Mucosa of rectum (tissue), 2 donors: ENCODE data around the gene SLF2.
A peak's percentile ranks its signal among the peaks of the same experiment; 100 is the strongest.

Experiments used
- H3K27ac ChIP-seq, 2 donors: one replicate each; pipeline ENCODE4 v1.7.0; 2013; ENCODE audit warnings: inconsistent platforms in 2 of 2, low read depth in 2 of 2, low read length in 2 of 2
- H3K27me3 ChIP-seq, 2 donors: one replicate each; pipeline ENCODE4 v1.7.0; 2013; ENCODE audit warnings: low read length in 2 of 2; ENCODE audit not compliant: control insufficient read depth in 2 of 2, insufficient read depth in 2 of 2
- H3K36me3 ChIP-seq, 2 donors: one replicate each; pipeline ENCODE4 v1.7.0; 2013; ENCODE audit warnings: low read length in 2 of 2; ENCODE audit not compliant: control insufficient read depth in 2 of 2, insufficient read depth in 2 of 2
- H3K4me1 ChIP-seq, 2 donors: one replicate each; pipeline ENCODE4 v1.7.0; 2013; ENCODE audit warnings: low read length in 2 of 2, mild to moderate bottlenecking in 1 of 2; ENCODE audit not compliant: control insufficient read depth in 2 of 2, insufficient read depth in 2 of 2
- H3K4me3 ChIP-seq, 2 donors: one replicate each; pipeline ENCODE4 v1.7.0; 2013; ENCODE audit warnings: low read length in 2 of 2
- H3K9ac ChIP-seq, 2 donors: one replicate each; pipeline ENCODE4 v1.7.0; 2013; ENCODE audit warnings: low read length in 2 of 2, low read depth in 1 of 2, mild to moderate bottlenecking in 1 of 2
- H3K9me3 ChIP-seq, 2 donors: one replicate each; pipeline ENCODE4 v1.7.0; 2013; ENCODE audit warnings: low read length in 2 of 2; ENCODE audit not compliant: control insufficient read depth in 2 of 2
- donor health status: healthy.
- donor health status: Normal muscosa, but diverticular disease.

The SLF2 gene

GRCh38 chr10:100899171-100899570, 13.6 kb upstream of the SLF2 start:
- no peaks in the 10 kb centered on the region for H3K9me3 ChIP-seq
- no peak overlapping the region for H3K27ac ChIP-seq
- H3K4me1 ChIP-seq, result peaks cover 13 to 26% of the 10 kb centered on the region in 2 donors
- no peak overlapping the region for H3K4me3 ChIP-seq
- no peak overlapping the region for H3K9ac ChIP-seq
- no peaks in the 10 kb centered on the region for H3K36me3 ChIP-seq
- H3K27me3 ChIP-seq, result no peaks in the 10 kb centered on the region

DNA sequence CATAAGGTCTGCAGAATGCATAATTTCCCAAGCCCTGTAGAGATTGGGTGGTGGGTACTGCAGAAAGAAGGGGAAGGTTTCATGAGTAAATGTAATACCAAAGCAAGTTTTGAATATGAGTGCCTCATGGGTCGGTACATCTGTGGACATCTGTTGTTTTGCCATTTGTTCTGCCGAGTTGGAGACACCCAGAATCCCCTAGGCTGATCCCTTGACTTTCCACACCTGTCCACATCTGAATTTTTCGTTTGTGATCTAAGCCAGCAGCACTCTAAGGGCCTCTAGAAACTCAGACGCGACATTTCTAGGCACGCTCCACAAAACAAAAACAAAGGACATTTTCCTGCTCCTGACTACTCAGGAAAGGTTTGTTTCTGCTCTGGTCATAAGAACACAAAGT, 11.7 kb upstream of the SLF2 start:
- Histone ChIP-seq H3K4me1 (peaks cover 1 to 11% of the 10 kb centered on the region in 2 donors), H3K9me3 (no peaks in the 10 kb centered on the region), H3K9ac (no peak overlapping the region), H3K4me3 (no peak overlapping the region), H3K36me3 (no peaks in the 10 kb centered on the region), H3K27me3 (no peaks in the 10 kb centered on the region), H3K27ac (no peak overlapping the region)

- no peaks in the 10 kb centered on the region for H3K36me3 ChIP-seq
- H3K4me1 ChIP-seq, result no peaks in the 10 kb centered on the region
- no peak overlapping the region for H3K4me3 ChIP-seq
- no peaks in the 10 kb centered on the region for H3K9me3 ChIP-seq
- no peak overlapping the region for H3K9ac ChIP-seq
- no peak overlapping the region for H3K27ac ChIP-seq
- H3K27me3 ChIP-seq, result no peaks in the 10 kb centered on the region
Observed at GRCh38 chr10:100902622-100903021, 10.1 kb upstream of the SLF2 start.

DNA sequence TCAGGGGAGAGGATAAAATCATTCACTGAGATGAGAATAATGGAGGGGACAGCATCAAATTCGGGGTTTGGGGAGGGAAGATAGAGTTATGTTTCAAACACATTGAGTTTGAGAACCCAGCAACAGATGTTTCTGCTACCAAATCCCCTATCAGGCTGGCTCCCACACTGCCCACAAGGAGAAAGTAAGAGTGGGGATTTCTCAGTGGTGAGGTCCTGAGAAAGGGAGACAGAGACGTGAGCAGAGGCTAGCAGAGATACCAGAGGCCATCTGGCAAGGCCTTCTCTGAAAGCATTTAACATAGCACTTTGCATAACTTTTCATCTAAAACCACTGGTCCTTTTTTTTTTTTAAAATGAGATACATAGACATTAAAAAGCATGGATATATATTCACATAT, 7.8 kb upstream of the SLF2 start:
- Histone ChIP-seq H3K36me3 (no peaks in the 10 kb centered on the region), H3K4me1 (no peaks in the 10 kb centered on the region), H3K27me3 (no peaks in the 10 kb centered on the region), H3K27ac (no peak overlapping the region), H3K9ac (no peak overlapping the region), H3K9me3 (no peaks in the 10 kb centered on the region), H3K4me3 (no peak overlapping the region)

DNA sequence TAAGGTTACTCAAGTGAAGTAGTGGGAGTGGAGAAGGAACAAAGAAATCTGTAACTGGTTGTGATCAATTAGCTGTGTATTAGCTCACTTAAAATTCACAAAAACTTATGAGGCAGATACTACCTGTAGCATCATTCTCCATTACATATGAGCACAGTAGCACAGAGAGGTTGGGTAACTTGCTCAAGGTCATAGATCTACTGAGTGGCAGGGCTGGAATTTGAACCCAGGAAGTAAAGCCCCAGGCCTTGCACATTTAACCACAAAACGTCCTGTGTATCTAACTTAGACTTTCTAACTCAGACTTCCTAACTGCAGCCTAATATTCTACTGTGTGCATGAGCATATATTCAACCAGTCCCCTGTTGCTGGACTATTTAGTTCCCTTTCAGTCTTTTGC, 5.6 kb upstream of the SLF2 start:
- Histone ChIP-seq H3K9me3 (no peaks in the 10 kb centered on the region), H3K27ac (no peak overlapping the region), H3K36me3 (no peaks in the 10 kb centered on the region), H3K4me1 (peaks cover 4 to 5% of the 10 kb centered on the region in 2 donors), H3K9ac (no peak overlapping the region), H3K4me3 (no peak overlapping the region), H3K27me3 (no peaks in the 10 kb centered on the region)

GRCh38 chr10:100907773-100908363, 4.9 kb upstream of the SLF2 start:
- H3K27ac ChIP-seq, result no peak overlapping the region
- H3K4me1 ChIP-seq, result peaks cover 4 to 8% of the 10 kb centered on the region in 2 donors
- no peaks in the 10 kb centered on the region for H3K9me3 ChIP-seq
- no peak overlapping the region for H3K4me3 ChIP-seq
- H3K9ac ChIP-seq, result no peak overlapping the region
- no peaks in the 10 kb centered on the region for H3K36me3 ChIP-seq
- no peaks in the 10 kb centered on the region for H3K27me3 ChIP-seq

DNA sequence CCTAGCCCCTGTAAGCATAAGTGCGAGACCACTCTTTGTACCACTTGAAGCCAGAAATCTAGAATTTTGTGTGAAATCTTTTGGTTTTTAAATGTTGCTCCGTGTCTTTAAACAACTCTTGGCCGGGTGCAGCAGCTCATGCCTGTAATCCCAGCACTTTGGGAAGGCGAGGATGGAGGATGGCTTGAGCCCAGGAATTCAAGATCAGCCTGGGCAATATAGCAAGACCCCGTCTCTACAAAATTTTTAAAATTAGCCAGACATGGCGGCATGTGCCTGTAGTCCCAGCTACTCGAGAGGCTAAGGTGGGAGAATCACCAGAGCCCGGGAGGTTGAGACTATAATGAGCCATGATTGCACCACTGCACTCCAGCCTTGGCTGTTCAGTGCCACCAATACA, 4.4 kb upstream of the SLF2 start:
- Histone ChIP-seq H3K4me1 (peaks cover 4 to 9% of the 10 kb centered on the region in 2 donors), H3K27me3 (no peaks in the 10 kb centered on the region), H3K9me3 (no peaks in the 10 kb centered on the region), H3K27ac (no peak overlapping the region), H3K36me3 (no peaks in the 10 kb centered on the region), H3K9ac (no peak overlapping the region), H3K4me3 (no peak overlapping the region)

- no peaks in the 10 kb centered on the region for H3K27me3 ChIP-seq
- H3K27ac ChIP-seq, result no peak overlapping the region
- H3K4me1 ChIP-seq, result peaks cover 13 to 21% of the 10 kb centered on the region in 2 donors
Observed at GRCh38 chr10:100909501-100910263, 3.1 kb upstream of the SLF2 start.

DNA sequence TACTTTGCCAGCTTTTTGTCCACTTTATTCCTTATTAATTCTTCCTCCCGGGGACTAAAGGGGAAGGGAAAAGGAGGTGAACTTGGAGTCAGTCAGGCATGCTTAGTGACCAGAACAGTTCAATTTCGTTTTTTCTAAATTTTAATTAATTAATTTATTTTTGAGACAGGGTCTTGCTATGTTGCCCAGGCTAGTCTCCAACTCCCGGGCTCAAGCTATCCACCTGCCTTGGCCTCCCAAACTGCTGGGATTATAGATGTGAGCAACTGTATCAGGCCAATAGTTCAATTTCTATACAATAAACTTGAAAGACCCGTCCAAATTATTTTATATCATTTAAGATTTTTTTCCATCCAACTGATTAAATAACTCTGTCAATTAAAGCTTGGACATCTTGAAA, 1.3 kb upstream of the SLF2 start:
- Histone ChIP-seq H3K4me3 (no peak overlapping the region), H3K4me1 (peaks cover 13 to 21% of the 10 kb centered on the region in 2 donors), H3K27ac (no peak overlapping the region), H3K9me3 (no peaks in the 10 kb centered on the region), H3K36me3 (peaks cover under 1% of the 10 kb centered on the region in 2 donors), H3K27me3 (no peaks in the 10 kb centered on the region), H3K9ac (no peak overlapping the region)

More at GRCh38 chr10:100909501-100910263, 3.1 kb upstream of the SLF2 start:
- no peaks in the 10 kb centered on the region for H3K9me3 ChIP-seq
- H3K36me3 ChIP-seq, result no peaks in the 10 kb centered on the region
- H3K4me3 ChIP-seq, result no peak overlapping the region
- no peak overlapping the region for H3K9ac ChIP-seq

GRCh38 chr10:100912013-100912604, 654 bp upstream of the SLF2 start:
- Histone ChIP-seq H3K4me3 (peak overlapping the region; percentile 92 to 100), H3K9me3 (no peaks in the 10 kb centered on the region), H3K9ac (peak overlapping the region; percentile 81 to 88), H3K27me3 (no peaks in the 10 kb centered on the region), H3K36me3 (peaks cover 6 to 7% of the 10 kb centered on the region in 2 donors), H3K4me1 (peaks cover 13 to 21% of the 10 kb centered on the region in 2 donors), H3K27ac (peak overlapping the region; percentile 94 to 98)
